HepG2 (cell line): ENCODE results near the gene PERCC1. TPM values are rescaled to one million over a fixed set of nuclear protein-coding genes. Genes with fewer than 3 reads are reported as not detected.

ENCODE experiments used
- ATAC-seq: fragments of 200-7000 bp; cut with Tn5 transposase; 3 replicates; pipeline ENCODE4 v1.9.1; 2020; ENCODE audit warnings: mild to moderate bottlenecking, moderate library complexity
- BruUV-seq: library from RNA; stranded (reverse); fragments of 400-500 nt; replicated peaks from 2 replicates; lab custom pipeline; 2021; lab: Mats Ljungman, UMichigan
- CTCF ChIA-PET: fragments of 300-600 bp; formaldehyde crosslinking; extraction: SDS; loops from one replicate; lab custom pipeline; 2021; ENCODE audit warnings: low total read pairs, inconsistent platforms, low intra/inter-chr PET ratio; lab: Yijun Ruan, JAX
- POLR2A ChIA-PET: fragments of 350-600 bp; sonication (Branson Sonifier 250); formaldehyde crosslinking; loops from one replicate; lab custom pipeline; 2020; ENCODE audit warnings: antibody characterized with exemption, inconsistent platforms; lab: Yijun Ruan, JAX
- DNase-seq: peaks from one replicate; pipeline ENCODE4 v3.0.0-alpha.2; 2015; ENCODE audit warnings: low spot score
- FAIRE-seq: peaks from 3 replicates; lab custom pipeline; 2011; peaks lifted over from hg19 to GRCh38; lab: Jason Lieb, UNC
- H2AFZ ChIP-seq: one replicate; pipeline ENCODE4 v1.6.1; 2011; ENCODE audit warnings: low read length, inconsistent platforms
- H3K27ac ChIP-seq: fragments of 300-600 bp; 3 replicates; pipeline ENCODE4 v1.8.0; 2011; ENCODE audit warnings: mixed run types, mild to moderate bottlenecking, mixed read lengths, low read length, inconsistent platforms; ENCODE audit not compliant: insufficient read depth; ENCODE audit errors: extremely low read length
- H3K27me3 ChIP-seq, 2 experiments: fragments of 200-600 bp in 1 of 2; 2 replicates in 1 of 2; 3 replicates in 1 of 2; pipeline versions ENCODE4 v1.6.0 to v1.8.0; 2011; ENCODE audit warnings: low read length in 2 of 2, mild to moderate bottlenecking in 2 of 2, moderate library complexity in 2 of 2, inconsistent platforms in 1 of 2; ENCODE audit not compliant: insufficient read depth in 2 of 2, control insufficient read depth in 1 of 2
- H3K36me3 ChIP-seq, 2 experiments: fragments of 200-600 bp in 1 of 2; replicated peaks in 1 of 2; 2 replicates in 1 of 2; 3 replicates in 1 of 2; pipeline versions ENCODE4 v1.5.1 to v1.8.0; 2011; ENCODE audit warnings: low read length in 2 of 2, inconsistent platforms in 1 of 2; ENCODE audit not compliant: insufficient read depth in 2 of 2, control insufficient read depth in 1 of 2
- H3K4me1 ChIP-seq: 2 replicates; pipeline ENCODE4 v1.5.1; 2012; ENCODE audit warnings: low read length, inconsistent platforms; ENCODE audit not compliant: insufficient read depth
- H3K4me2 ChIP-seq: 2 replicates; pipeline ENCODE4 v1.6.0; 2011; ENCODE audit warnings: low read depth, low read length, inconsistent platforms
- H3K4me3 ChIP-seq, 3 experiments: fragments of 200-600 bp in 1 of 3; sonication (generic), shearing (Covaris generic) in 1 of 3; replicated peaks in 1 of 3; 2 replicates each; pipeline ENCODE4 v1.5.1; 2011 to 2016; ENCODE audit warnings: low read length in 3 of 3, inconsistent platforms in 2 of 3, low read depth in 2 of 3, mild to moderate bottlenecking in 2 of 3, control low read depth in 1 of 3, mixed read lengths in 1 of 3; ENCODE audit not compliant: insufficient read depth in 1 of 3
- H3K79me2 ChIP-seq: one replicate; pipeline ENCODE4 v1.6.1; 2011; ENCODE audit warnings: low read length, inconsistent platforms; ENCODE audit not compliant: insufficient read depth
- H3K9ac ChIP-seq: 2 replicates; pipeline ENCODE4 v1.6.0; 2011; ENCODE audit warnings: mild to moderate bottlenecking, low read depth, low read length, inconsistent platforms; ENCODE audit not compliant: insufficient read depth
- H3K9me3 ChIP-seq: 2 replicates; pipeline ENCODE4 v1.5.1; 2012; ENCODE audit warnings: mild to moderate bottlenecking, low read length
- H4K20me1 ChIP-seq: 2 replicates; pipeline ENCODE4 v1.6.0; 2011; ENCODE audit warnings: inconsistent platforms, mild to moderate bottlenecking, low read length, moderate library complexity; ENCODE audit not compliant: insufficient read depth
- CREM ChIP-seq, 2 experiments: sonication (generic) in 1 of 2; formaldehyde crosslinking in 1 of 2; IDR thresholded peaks; 2 replicates each; pipeline versions ENCODE4 v1.4.0 to v1.6.1; 2016 to 2020; ENCODE audit warnings: antibody characterized with exemption in 1 of 2, mild to moderate bottlenecking in 1 of 2, missing genetic modification reagents in 1 of 2
- DDIT3 ChIP-seq: sonication (generic); formaldehyde crosslinking; IDR thresholded peaks from 2 replicates; pipeline ENCODE4 v1.4.0; 2020; ENCODE audit warnings: mild to moderate bottlenecking, missing genetic modification reagents
- HNRNPL ChIP-seq: fragments of 200-400 bp; formaldehyde crosslinking; IDR thresholded peaks from 2 replicates; pipeline ENCODE4 v1.6.1; 2017; ENCODE audit warnings: mild to moderate bottlenecking, low read depth, low read length
- KDM1A ChIP-seq: IDR thresholded peaks from 2 replicates; pipeline ENCODE4 v1.6.1; 2016; ENCODE audit warnings: missing compliant biosample characterization
- MEIS2 ChIP-seq: sonication (generic); formaldehyde crosslinking; IDR thresholded peaks from 2 replicates; pipeline ENCODE4 v1.9.0; 2021; ENCODE audit warnings: mild to moderate bottlenecking, missing genetic modification reagents
- PCBP1 ChIP-seq: fragments of 200-400 bp; formaldehyde crosslinking; IDR thresholded peaks from 2 replicates; pipeline ENCODE4 v1.6.1; 2017; ENCODE audit warnings: mild to moderate bottlenecking, low read depth, low read length, borderline replicate concordance
- RXRB ChIP-seq: IDR thresholded peaks from 2 replicates; pipeline ENCODE4 v1.6.1; 2016; ENCODE audit warnings: borderline replicate concordance, missing genetic modification reagents, missing compliant biosample characterization
- SIN3A ChIP-seq: IDR thresholded peaks from 2 replicates; pipeline ENCODE4 v1.6.1; 2011; ENCODE audit warnings: low read depth, mild to moderate bottlenecking, control low read depth, low read length, borderline replicate concordance
- SRSF1 ChIP-seq: fragments of 200-400 bp; formaldehyde crosslinking; optimal IDR thresholded peaks from 2 replicates; pipeline ENCODE3; 2017; ENCODE audit warnings: mild to moderate bottlenecking, low read depth, low read length, moderate library complexity
- TOPORS ChIP-seq: sonication (generic); formaldehyde crosslinking; IDR thresholded peaks from 2 replicates; pipeline ENCODE4 v1.8.0; 2023; ENCODE audit warnings: mild to moderate bottlenecking, missing genetic modification reagents
- ZBTB42 ChIP-seq: sonication (generic); formaldehyde crosslinking; IDR thresholded peaks from 2 replicates; pipeline ENCODE4 v1.5.0; 2020; ENCODE audit warnings: mild to moderate bottlenecking, missing genetic modification reagents
- ZFP82 ChIP-seq: sonication (generic); formaldehyde crosslinking; IDR thresholded peaks from 2 replicates; pipeline ENCODE4 v1.5.1; 2020; ENCODE audit warnings: mild to moderate bottlenecking, missing genetic modification reagents, borderline replicate concordance
- ZNF232 ChIP-seq: sonication (generic); formaldehyde crosslinking; IDR thresholded peaks from 2 replicates; pipeline ENCODE4 v1.4.0; 2020; ENCODE audit warnings: missing genetic modification reagents, borderline replicate concordance
- ZNF24 ChIP-seq: fragments of 450-650 bp; IDR thresholded peaks from 2 replicates; pipeline ENCODE4 v1.6.1; 2017; ENCODE audit warnings: antibody characterized with exemption, mild to moderate bottlenecking
- ZNF292 ChIP-seq: sonication (generic); formaldehyde crosslinking; IDR thresholded peaks from 2 replicates; pipeline ENCODE4 v1.8.1; 2022; ENCODE audit warnings: mild to moderate bottlenecking, low read depth, missing genetic modification reagents, borderline replicate concordance
- ZNF3 ChIP-seq: IDR thresholded peaks from 2 replicates; pipeline ENCODE4 v1.7.0; 2017; ENCODE audit warnings: inconsistent platforms
- ZNF672 ChIP-seq: sonication (generic); formaldehyde crosslinking; IDR thresholded peaks from 2 replicates; pipeline ENCODE4 v1.8.1; 2022; ENCODE audit warnings: missing genetic modification reagents
- ZNF768 ChIP-seq: sonication (generic); formaldehyde crosslinking; IDR thresholded peaks from 2 replicates; pipeline ENCODE4 v1.4.0; 2020; ENCODE audit warnings: missing genetic modification reagents
- ZSCAN21 ChIP-seq: sonication (generic); formaldehyde crosslinking; IDR thresholded peaks from 2 replicates; pipeline ENCODE4 v1.8.0; 2022; ENCODE audit warnings: mild to moderate bottlenecking, missing genetic modification reagents, moderate library complexity, borderline replicate concordance
- ZSCAN9 ChIP-seq: IDR thresholded peaks from 2 replicates; pipeline ENCODE4 v1.6.1; 2016; ENCODE audit warnings: borderline replicate concordance
- WGBS: methylation state at CpG from one replicate; pipeline ENCODE4 v1.1.6; 2017; ENCODE audit warnings: low lambda C conversion rate; 5-methylcytosine and 5-hydroxymethylcytosine counted together
- in situ Hi-C: cut with HindIII; loops from 2 replicates; pipeline ENCODE4 v1.10.0; 2017; ENCODE audit warnings: low pct_unique_long_range_greater_than_20kb; ENCODE audit not compliant: extremely low pct_ligation_motif_present
- intact Hi-C: fragments of 100-400 bp; cut with micrococcal nuclease; formaldehyde crosslinking; loops from one replicate; pipeline ENCODE4 v1.10.0; 2022; ENCODE audit not compliant: unreplicated experiment
- polyA plus RNA-seq, 8 experiments: library from polyadenylated mRNA; depleted of rRNA in 3 of 8; stranded (reverse) in 7 of 8; unstranded in 1 of 8; fragments of >200 nt; fragmentation: Illumina TruSeq in 4 of 8; extraction: Trizol in 4 of 8; gene quantifications; 2 replicates each; pipeline versions ENCODE4 v1.2.1 to v1.2.3, GENCODE V29; 2011 to 2016; ENCODE audit warnings: low read depth in 4 of 8, missing spikeins in 1 of 8, mixed read lengths in 1 of 8; ENCODE audit not compliant: insufficient read depth in 1 of 8
- total RNA-seq, 5 experiments: library from RNA; depleted of rRNA; stranded (reverse); fragments of >200 nt; fragmentation: Illumina TruSeq; extraction: Trizol; gene quantifications; 2 replicates each; pipeline ENCODE4 v1.2.3, GENCODE V29; 2016; ENCODE audit warnings: low read depth in 1 of 5

The PERCC1 gene
- total and polyA plus RNA-seq, 2 of the 13 experiments (the other 11 are each of a cell fraction or from before 2014, with no cell fraction given), result 0.15 TPM; not detected in 1

GRCh38 chr16:1429631-1430030 lies 1.2 kb upstream of the PERCC1 start:
- ATAC-seq, result no peak
- ChIA-PET CTCF (no interaction called here), POLR2A (interaction anchor here (1.0 to 3.1 kb wide), 2 partner anchors 9 to 47 kb away, joined by 3 to 47 read pairs; partner anchors contain the start of gene UQCC4)
- TF ChIP-seq ZNF672 (CRISPR knock-in tag) (no peak), HNRNPL (0 out of 2 replicates have a peak, but pooled peaks have one; percentile 53)
- peak overlapping the region; percentile 95 for H3K4me2 ChIP-seq
- in situ Hi-C loops (no loop called here), intact Hi-C loops (loop anchor here (2.0 kb wide), 1 partner anchor 45 kb away; the partner anchor contains the start of gene CLCN7)
- peak overlapping the region in 1 of 3 experiments; percentile 72; a peak in 1 of 6 replicates for H3K4me3 ChIP-seq
- BruUV-seq, result no TSS peak
- H3K27ac ChIP-seq, result no peak overlapping the region
- no peaks in the 10 kb centered on the region for H3K36me3 ChIP-seq
- WGBS, result 69% methylated on average over 7 of the region's 13 CpGs
- no peak for FAIRE-seq
- H3K4me1 ChIP-seq, result peaks cover 46% of the 10 kb centered on the region
- H2AFZ ChIP-seq, result no peak overlapping the region
- peaks cover 10 to 43% of the 10 kb centered on the region in 2 experiments for H3K27me3 ChIP-seq
- H3K9ac ChIP-seq, result no peak overlapping the region
- H4K20me1 ChIP-seq, result no peaks in the 10 kb centered on the region
- no peak for DNase-seq
- H3K9me3 ChIP-seq, result no peaks in the 10 kb centered on the region
- H3K79me2 ChIP-seq, result no peaks in the 10 kb centered on the region

GRCh38 chr16:1430214-1430758 lies 592 bp upstream of the PERCC1 start:
- CTCF ChIA-PET, result no interaction called here
- in situ Hi-C loops (no loop called here), intact Hi-C loops (loop anchor here (2.0 kb wide), 1 partner anchor 45 kb away; the partner anchor contains the start of gene CLCN7)
- Histone ChIP-seq H4K20me1 (no peaks in the 10 kb centered on the region), H3K9me3 (no peaks in the 10 kb centered on the region), H3K79me2 (no peaks in the 10 kb centered on the region), H3K4me1 (peaks cover 50% of the 10 kb centered on the region), H3K4me2 (peak overlapping the region; percentile 95), H2AFZ (no peak overlapping the region), H3K4me3 (peak overlapping the region; percentile 45 to 72 (median 48)), H3K9ac (peak overlapping the region; percentile 53), H3K36me3 (no peaks in the 10 kb centered on the region), H3K27me3 (peaks cover 10 to 43% of the 10 kb centered on the region in 2 experiments), H3K27ac (no peak overlapping the region)
- BruUV-seq, result no TSS peak
- POLR2A ChIA-PET, result interaction anchor here (1.7 to 3.1 kb wide), 2 partner anchors 9 to 11 kb away, joined by 6 to 47 read pairs; partner anchors contain the start of gene UQCC4
- DNase-seq (no peak), FAIRE-seq (no peak), ATAC-seq (peak; percentile 14)
- WGBS, result 6% methylated on average over 7 of the region's 14 CpGs
- TF ChIP-seq RXRB (CRISPR knock-in tag) (peak; percentile 11; the same call in 1 of the 2 replicates), ZNF768 (CRISPR knock-in tag) (no peak), TOPORS (CRISPR knock-in tag) (0 out of 2 replicates have a peak, but pooled peaks have one; percentile 14), ZNF24 (no peak), DDIT3 (CRISPR knock-in tag) (no peak), MEIS2 (CRISPR knock-in tag) (0 out of 2 replicates have a peak, but pooled peaks have one; percentile 24), ZSCAN21 (peak; percentile 70; the same call in 1 of the 2 replicates), ZBTB42 (CRISPR knock-in tag) (peak; percentile 11; the same call in 1 of the 2 replicates), SRSF1 (no peak), PCBP1 (0 out of 2 replicates have a peak, but pooled peaks have one; percentile 51), ZFP82 (CRISPR knock-in tag) (0 out of 2 replicates have a peak, but pooled peaks have one; percentile 50), ZSCAN9 (CRISPR knock-in tag) (no peak), SIN3A (no peak), ZNF292 (CRISPR knock-in tag) (no peak), CREM (IDR thresholded peaks at IDR 0.05) (no peak), CREM (CRISPR knock-in tag; IDR thresholded peaks at IDR 0.05) (no peak), ZNF232 (no peak), KDM1A (CRISPR knock-in tag) (no peak), ZNF3 (no peak)
